ENCODE data around the gene CST11. TPM values are rescaled to one million over a fixed set of nuclear protein-coding genes. Genes with fewer than 3 reads are reported as not detected.

CST11 gene
- total and polyA plus RNA-seq, 9 of the 15 experiments (the other 6 are each of a cell fraction or from before 2014, with no cell fraction given) = not detected

GRCh38 chr20:23401051-23401450 is 51.6 kb downstream of the CST11 start:
- in situ Hi-C loops (cut with MboI) = no loop called here
- Histone ChIP-seq H3K9ac (ENCODE audit: insufficient read depth in 1 of 2, low read depth in 2 of 2, low read length in 2 of 2) (no peak overlapping the region), H3K9me3 (replicated peaks; ENCODE audit: control insufficient read depth, insufficient read depth, low read depth, low read length) (no peaks in the 10 kb centered on the region), H3K27me3 (ENCODE audit: control insufficient read depth in 2 of 2, insufficient read depth in 2 of 2, low read length in 2 of 2) (no peaks in the 10 kb centered on the region), H3K36me3 (ENCODE audit: control insufficient read depth, insufficient read depth, low read length) (peaks cover 38% of the 10 kb centered on the region; the same call in 2 of the 3 replicates), H3K4me2 (ENCODE audit: insufficient read depth, low read length) (no peak overlapping the region), H3K27ac (ENCODE audit: extremely low read depth, low read depth, low read length) (no peak overlapping the region), H4K20me1 (replicated peaks; ENCODE audit: control insufficient read depth, insufficient read depth, low read length) (no peaks in the 10 kb centered on the region), H3K4me1 (replicated peaks in 1 of 2; ENCODE audit: control insufficient read depth in 2 of 2, insufficient read depth in 2 of 2, low read length in 2 of 2) (no peaks in the 10 kb centered on the region), H3K4me3 (no peak overlapping the region), H2AFZ (ENCODE audit: low read depth, low read length) (no peak overlapping the region), H3K79me2 (ENCODE audit: control insufficient read depth, insufficient read depth, low read length) (peaks cover 35% of the 10 kb centered on the region), H3K9me1 (ENCODE audit: control insufficient read depth, insufficient read depth, low read length) (no peaks in the 10 kb centered on the region)
- intact Hi-C loops (cut with micrococcal nuclease) = no loop called here
- FAIRE-seq (no peak), ATAC-seq (no peak), DNase-seq (ENCODE audit: extremely low read depth in 1 of 4, low spot score in 3 of 4) (no peak)
- BruUV-seq (replicated peaks) = no TSS peak
- CTCF ChIA-PET (ENCODE audit: low intra/inter-chr PET ratio) = no interaction called here
- WGBS (ENCODE audit: insufficient coverage, low coverage, missing lambda C conversion rate) = 89% methylated on average over 5 of the region's 5 CpGs
- POLR2A ChIA-PET = interaction anchor here (0.6 to 1.2 kb wide), 2 partner anchors 8 to 169 kb away, joined by 3 read pairs; no protein-coding TSS in a partner anchor
- TF ChIP-seq EGR1 (conservative IDR thresholded peaks at IDR 0.05) (no peak), STAT5A (IDR thresholded peaks at IDR 0.05; ENCODE audit: borderline replicate concordance, low read length) (no peak), NFXL1 (CRISPR knock-in tag; IDR thresholded peaks at IDR 0.05) (no peak), CREM (IDR thresholded peaks at IDR 0.05; ENCODE audit: low read depth) (no peak), RAD51 (IDR thresholded peaks at IDR 0.05; ENCODE audit: borderline replicate concordance, low read depth) (no peak), DACH1 (IDR thresholded peaks at IDR 0.05; ENCODE audit: partially characterized antibody) (no peak), STAT6 (CRISPR knock-in tag; IDR thresholded peaks at IDR 0.05) (no peak), ZNF175 (CRISPR knock-in tag; IDR thresholded peaks at IDR 0.05; ENCODE audit: low read depth) (no peak), ZHX1 (conservative IDR thresholded peaks at IDR 0.05; ENCODE audit: low read length) (no peak)
- TF ChIP-seq, protein P1, sequence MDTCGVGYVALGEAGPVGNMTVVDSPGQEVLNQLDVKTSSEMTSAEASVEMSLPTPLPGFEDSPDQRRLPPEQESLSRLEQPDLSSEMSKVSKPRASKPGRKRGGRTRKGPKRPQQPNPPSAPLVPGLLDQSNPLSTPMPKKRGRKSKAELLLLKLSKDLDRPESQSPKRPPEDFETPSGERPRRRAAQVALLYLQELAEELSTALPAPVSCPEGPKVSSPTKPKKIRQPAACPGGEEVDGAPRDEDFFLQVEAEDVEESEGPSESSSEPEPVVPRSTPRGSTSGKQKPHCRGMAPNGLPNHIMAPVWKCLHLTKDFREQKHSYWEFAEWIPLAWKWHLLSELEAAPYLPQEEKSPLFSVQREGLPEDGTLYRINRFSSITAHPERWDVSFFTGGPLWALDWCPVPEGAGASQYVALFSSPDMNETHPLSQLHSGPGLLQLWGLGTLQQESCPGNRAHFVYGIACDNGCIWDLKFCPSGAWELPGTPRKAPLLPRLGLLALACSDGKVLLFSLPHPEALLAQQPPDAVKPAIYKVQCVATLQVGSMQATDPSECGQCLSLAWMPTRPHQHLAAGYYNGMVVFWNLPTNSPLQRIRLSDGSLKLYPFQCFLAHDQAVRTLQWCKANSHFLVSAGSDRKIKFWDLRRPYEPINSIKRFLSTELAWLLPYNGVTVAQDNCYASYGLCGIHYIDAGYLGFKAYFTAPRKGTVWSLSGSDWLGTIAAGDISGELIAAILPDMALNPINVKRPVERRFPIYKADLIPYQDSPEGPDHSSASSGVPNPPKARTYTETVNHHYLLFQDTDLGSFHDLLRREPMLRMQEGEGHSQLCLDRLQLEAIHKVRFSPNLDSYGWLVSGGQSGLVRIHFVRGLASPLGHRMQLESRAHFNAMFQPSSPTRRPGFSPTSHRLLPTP (IDR thresholded peaks at IDR 0.05; ENCODE audit: borderline replicate concordance, extremely low read depth, insufficient read length) = no peak
- TF ChIP-seq, protein P2, sequence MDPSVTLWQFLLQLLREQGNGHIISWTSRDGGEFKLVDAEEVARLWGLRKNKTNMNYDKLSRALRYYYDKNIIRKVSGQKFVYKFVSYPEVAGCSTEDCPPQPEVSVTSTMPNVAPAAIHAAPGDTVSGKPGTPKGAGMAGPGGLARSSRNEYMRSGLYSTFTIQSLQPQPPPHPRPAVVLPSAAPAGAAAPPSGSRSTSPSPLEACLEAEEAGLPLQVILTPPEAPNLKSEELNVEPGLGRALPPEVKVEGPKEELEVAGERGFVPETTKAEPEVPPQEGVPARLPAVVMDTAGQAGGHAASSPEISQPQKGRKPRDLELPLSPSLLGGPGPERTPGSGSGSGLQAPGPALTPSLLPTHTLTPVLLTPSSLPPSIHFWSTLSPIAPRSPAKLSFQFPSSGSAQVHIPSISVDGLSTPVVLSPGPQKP (CRISPR knock-in tag; IDR thresholded peaks at IDR 0.05) = no peak
